T-helper 1 cell treated with Interleukin-12 subunit alpha and Interleukin-12 subunit beta and Interleukin-4 antibody, amounts not matched to agents 30 μg/mL and 1 μg/mL, for 36 hours (primary cell): ENCODE results near the gene EXTL1.

Experiments
- H3K27ac Mint-ChIP-seq: one replicate; pipeline ENCODE4 v1.8.0; 2021; ENCODE audit warnings: mild to moderate bottlenecking, mixed read lengths
- H3K27me3 Mint-ChIP-seq: one replicate; pipeline ENCODE4 v1.8.0; 2021; ENCODE audit warnings: low read depth, mixed read lengths
- H3K36me3 Mint-ChIP-seq: one replicate; pipeline ENCODE4 v1.8.0; 2021; ENCODE audit warnings: low read depth, mixed read lengths
- H3K4me1 Mint-ChIP-seq: one replicate; pipeline ENCODE4 v1.8.0; 2021; ENCODE audit warnings: low read depth, mixed read lengths
- H3K4me3 Mint-ChIP-seq: one replicate; pipeline ENCODE4 v1.8.0; 2021; ENCODE audit warnings: mild to moderate bottlenecking, moderate library complexity, mixed read lengths
- H3K9me3 Mint-ChIP-seq: one replicate; pipeline ENCODE4 v1.8.0; 2021; ENCODE audit warnings: mixed read lengths

EXTL1 gene

DNA sequence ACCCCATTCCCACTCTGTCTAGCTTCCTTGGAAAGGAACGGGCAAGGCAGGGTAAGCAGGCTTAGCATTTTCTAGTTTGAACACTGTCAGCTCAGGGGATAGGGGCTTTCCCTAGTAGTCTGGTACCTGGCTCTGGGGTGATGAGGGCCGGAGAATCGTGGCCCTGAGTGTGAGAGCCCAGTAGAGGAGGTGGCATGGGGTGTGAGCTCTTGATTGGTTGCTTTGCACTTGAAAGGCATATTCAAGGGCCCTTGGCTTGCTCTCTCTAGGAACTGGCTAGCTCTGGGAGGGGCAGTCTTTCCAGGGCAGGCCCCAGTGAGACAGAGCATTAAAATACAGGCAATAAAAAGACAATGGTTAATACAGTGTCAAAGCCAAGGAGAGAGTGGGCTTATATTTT lies 10.8 kb upstream of the EXTL1 start:
- Mint-ChIP-seq H3K4me3 (no peak overlapping the region), H3K27ac (no peak overlapping the region)

DNA sequence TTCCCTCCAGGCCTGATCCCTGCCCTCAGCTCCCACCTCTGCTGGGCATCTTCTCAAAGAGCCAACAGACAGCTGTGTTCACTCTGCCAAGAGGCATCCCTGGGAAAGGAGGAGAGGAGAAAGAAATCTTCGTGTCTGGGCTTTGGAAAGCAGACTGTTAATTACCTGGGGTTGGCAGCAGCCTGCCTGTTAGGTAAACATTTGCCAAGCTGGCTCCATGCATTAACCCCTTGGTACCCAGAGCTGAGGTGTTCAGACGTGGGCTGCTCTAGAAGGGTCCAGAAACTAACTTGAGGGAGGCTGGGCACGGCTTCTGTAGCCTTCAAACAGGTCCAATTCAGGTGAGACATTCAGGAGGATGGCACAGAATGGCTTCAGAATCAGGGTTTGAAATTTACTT lies 8.7 kb upstream of the EXTL1 start:
- no peak overlapping the region for H3K27ac Mint-ChIP-seq
- no peaks in the 10 kb centered on the region for H3K4me1 Mint-ChIP-seq
- H3K4me3 Mint-ChIP-seq: no peak overlapping the region
- no peaks in the 10 kb centered on the region for H3K9me3 Mint-ChIP-seq
- H3K27me3 Mint-ChIP-seq: peaks cover 4% of the 10 kb centered on the region
- H3K36me3 Mint-ChIP-seq: no peaks in the 10 kb centered on the region

More for the DNA sequence above, 10.8 kb upstream of the EXTL1 start:
- H3K27me3 Mint-ChIP-seq: peaks cover 10% of the 10 kb centered on the region
- H3K4me1 Mint-ChIP-seq: no peaks in the 10 kb centered on the region
- no peaks in the 10 kb centered on the region for H3K36me3 Mint-ChIP-seq
- H3K9me3 Mint-ChIP-seq: no peaks in the 10 kb centered on the region

DNA sequence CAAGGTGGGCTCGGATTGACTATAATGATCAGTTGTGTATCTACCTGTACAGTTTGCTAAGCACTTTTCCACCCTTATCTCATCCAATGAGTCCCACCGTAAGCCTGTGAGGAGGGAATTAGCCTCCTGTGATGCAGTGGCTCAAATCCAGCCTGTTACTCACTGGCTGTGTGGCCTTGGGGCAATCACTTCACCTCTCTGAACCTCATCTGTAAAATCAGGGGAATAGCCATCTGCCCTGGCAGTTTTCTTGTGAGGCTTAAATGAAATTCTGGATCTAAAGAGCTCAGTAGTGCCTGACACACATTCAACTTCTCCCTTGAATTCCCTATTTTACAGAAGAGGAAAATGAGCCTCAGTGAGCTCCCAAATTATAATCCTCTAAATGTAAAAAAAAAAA lies 7.4 kb upstream of the EXTL1 start:
- no peaks in the 10 kb centered on the region for H3K4me1 Mint-ChIP-seq
- no peaks in the 10 kb centered on the region for H3K36me3 Mint-ChIP-seq
- no peaks in the 10 kb centered on the region for H3K9me3 Mint-ChIP-seq
- H3K27ac Mint-ChIP-seq: no peak overlapping the region
- no peak overlapping the region for H3K4me3 Mint-ChIP-seq
- H3K27me3 Mint-ChIP-seq: peaks cover 9% of the 10 kb centered on the region

DNA sequence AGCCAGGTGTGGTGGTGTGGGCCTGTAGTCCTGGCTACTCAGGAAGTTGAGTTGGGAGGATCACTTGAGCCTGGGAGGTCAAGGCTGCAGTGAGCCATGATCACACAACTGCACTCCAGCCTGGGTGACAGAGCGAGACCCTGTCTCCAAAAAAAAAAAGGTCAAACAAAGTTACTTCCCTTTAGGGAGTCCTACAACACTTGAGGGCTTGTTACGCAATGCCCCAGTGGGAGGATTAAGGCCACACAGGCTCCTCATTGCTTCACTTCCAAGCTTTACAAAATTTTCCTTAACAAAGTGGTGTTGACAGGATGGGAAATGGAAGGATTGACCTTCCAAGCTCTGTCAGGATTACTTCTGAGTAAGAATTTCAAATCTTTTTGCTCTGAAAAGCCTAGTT lies 6.2 kb upstream of the EXTL1 start:
- H3K4me1 Mint-ChIP-seq: peaks cover 5% of the 10 kb centered on the region
- H3K9me3 Mint-ChIP-seq: no peaks in the 10 kb centered on the region

DNA sequence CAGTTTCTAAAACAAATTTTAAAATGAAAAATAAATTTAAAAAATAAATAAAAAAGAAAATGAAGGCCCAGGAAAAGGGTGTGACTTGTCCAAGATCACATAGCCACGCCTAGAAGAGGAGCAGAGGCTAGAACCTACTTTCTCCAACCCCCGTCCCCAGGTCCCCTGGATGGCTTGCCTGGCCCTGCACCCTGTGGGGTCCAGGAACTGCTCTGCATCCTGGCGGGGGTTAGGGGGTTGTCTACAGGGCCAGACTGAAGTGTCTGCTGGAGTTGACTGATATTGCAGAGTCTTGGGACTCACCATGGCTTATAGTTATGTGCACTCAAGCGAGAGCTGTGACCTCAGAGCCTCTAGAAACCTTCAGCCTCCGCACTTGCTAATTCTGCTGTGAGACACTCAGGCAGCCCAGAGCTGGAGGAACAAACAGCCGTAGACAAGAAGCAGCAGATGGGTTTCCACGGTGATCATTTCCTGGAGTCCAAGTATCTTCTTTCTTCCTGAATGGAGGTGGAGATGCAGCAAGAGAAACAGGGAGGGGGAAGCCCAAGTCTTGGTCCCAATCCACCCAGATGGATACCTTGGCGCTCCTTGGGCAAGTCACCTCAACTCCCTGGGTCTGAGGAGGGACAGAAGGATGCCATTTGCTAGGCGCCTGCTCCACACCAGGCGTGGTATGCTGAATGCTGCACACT lies 5.2 kb upstream of the EXTL1 start:
- Mint-ChIP-seq H3K9me3 (no peaks in the 10 kb centered on the region), H3K36me3 (no peaks in the 10 kb centered on the region), H3K27ac (no peak overlapping the region), H3K4me3 (no peak overlapping the region), H3K27me3 (peaks cover 15% of the 10 kb centered on the region), H3K4me1 (peaks cover 5% of the 10 kb centered on the region)

More for the DNA sequence above, 6.2 kb upstream of the EXTL1 start:
- peaks cover 18% of the 10 kb centered on the region for H3K27me3 Mint-ChIP-seq
- H3K36me3 Mint-ChIP-seq: no peaks in the 10 kb centered on the region
- no peak overlapping the region for H3K4me3 Mint-ChIP-seq
- H3K27ac Mint-ChIP-seq: no peak overlapping the region

DNA sequence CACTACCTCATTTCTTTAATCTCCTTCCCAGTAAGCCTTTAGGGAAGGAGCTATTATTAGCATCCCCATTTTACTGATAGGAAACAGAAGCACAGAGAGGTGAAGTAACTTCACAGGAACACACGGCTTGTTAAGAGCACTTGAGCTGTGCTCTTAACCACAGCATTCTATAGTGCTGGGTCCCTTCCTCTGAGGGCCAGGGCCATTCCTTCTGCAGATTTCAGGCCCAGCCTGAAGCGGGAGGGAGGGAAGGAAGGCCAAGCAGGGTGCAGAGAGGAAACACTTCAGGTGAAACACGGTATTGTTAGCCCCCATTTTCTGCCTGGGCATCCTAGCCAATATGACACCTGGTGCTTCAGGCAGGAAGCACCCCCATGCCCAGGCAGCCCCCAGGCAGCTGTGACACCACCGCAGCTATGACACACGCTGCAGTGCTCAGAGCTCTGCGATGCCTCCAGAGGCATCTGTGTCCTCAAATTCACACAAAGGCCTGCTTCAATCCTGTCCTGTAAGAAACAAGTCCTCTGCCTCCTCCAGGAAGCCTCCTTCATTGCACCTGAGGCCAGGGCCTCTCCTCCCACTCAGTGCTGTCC lies 4.5 kb upstream of the EXTL1 start:
- Mint-ChIP-seq H3K4me1 (peaks cover 5% of the 10 kb centered on the region), H3K27ac (no peak overlapping the region), H3K36me3 (no peaks in the 10 kb centered on the region), H3K4me3 (no peak overlapping the region), H3K9me3 (no peaks in the 10 kb centered on the region), H3K27me3 (peaks cover 18% of the 10 kb centered on the region)

DNA sequence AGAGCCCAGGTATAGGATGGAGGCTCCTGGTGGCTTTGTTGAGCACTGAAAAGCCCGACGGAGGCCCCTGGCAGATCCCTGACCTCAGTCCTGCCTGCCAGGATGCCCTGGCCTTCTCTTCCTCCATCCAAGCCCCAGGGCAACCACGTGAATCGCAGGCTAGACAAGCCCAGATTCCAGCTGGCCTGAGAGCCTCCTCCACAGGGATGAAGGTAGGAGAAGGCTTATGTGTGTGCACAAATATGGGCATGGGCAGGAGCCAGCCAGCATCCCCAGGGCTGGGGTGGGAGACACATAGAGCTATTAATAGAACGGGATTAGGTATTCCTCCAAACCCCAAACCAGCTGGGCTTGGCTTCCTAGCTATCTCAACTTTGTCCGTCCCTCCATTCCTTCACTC lies 4.0 kb upstream of the EXTL1 start:
- H3K4me1 Mint-ChIP-seq: peaks cover 5% of the 10 kb centered on the region
- no peak overlapping the region for H3K4me3 Mint-ChIP-seq
- peaks cover 18% of the 10 kb centered on the region for H3K27me3 Mint-ChIP-seq
- no peaks in the 10 kb centered on the region for H3K9me3 Mint-ChIP-seq
- H3K36me3 Mint-ChIP-seq: no peaks in the 10 kb centered on the region
- H3K27ac Mint-ChIP-seq: no peak overlapping the region

DNA sequence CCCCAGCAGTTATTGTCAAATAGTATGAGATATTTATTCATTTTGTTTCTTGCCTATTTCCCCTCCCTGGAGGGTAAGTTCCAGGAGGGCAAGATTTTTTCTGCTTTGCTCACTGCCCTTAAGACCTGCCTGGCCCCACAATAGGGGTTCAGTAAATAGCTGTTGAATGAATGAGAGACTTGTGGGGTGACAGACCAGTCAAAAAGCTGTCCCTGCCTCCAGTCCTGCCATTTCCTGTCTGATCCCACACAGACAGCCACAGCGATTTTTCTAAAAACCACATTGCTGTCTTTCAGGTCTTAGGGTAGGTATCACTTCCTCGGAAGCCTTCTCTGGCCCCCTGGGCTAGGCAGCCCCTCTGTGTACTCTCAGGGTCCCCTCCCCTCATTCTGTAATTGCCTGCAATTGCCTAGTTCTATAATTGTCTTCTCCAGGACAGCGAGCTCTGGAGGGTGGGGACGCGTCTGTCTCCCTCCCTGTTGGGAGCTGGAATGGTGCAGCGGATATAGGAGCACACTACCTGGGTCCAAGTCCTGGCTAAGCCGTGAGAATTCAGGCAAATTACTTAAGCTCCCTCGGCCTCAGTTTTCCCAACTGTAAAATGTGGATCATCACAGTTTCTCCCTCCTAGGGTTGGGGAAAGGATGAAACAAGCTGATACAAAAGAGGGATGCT lies 1.8 kb upstream of the EXTL1 start:
- Mint-ChIP-seq H3K36me3 (no peaks in the 10 kb centered on the region), H3K4me3 (no peak overlapping the region), H3K9me3 (no peaks in the 10 kb centered on the region), H3K27ac (no peak overlapping the region), H3K27me3 (peaks cover 18% of the 10 kb centered on the region), H3K4me1 (peaks cover 5% of the 10 kb centered on the region)

DNA sequence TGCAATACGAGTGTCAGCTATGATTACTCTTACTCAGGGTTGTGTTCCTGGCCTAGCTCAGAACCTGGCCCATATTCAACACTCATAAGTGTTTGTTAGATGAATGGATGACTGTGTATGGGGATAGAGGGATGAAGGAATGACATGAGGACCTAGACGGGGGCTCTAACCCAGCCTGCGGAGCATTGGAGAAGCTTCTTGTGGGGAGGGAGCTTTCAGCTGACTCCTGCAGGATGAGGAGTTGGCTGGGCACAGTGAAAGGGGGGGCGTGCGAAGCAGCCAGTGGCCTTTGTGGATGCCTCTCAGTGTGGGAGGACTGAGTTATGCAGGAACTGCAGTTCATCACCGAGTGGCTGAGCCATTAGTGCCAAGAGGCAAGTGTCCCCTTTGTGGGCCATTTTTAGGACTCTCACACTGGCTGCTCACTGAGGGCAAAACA lies 1.2 kb upstream of the EXTL1 start:
- H3K4me3 Mint-ChIP-seq: no peak overlapping the region
- H3K36me3 Mint-ChIP-seq: no peaks in the 10 kb centered on the region
- peaks cover 5% of the 10 kb centered on the region for H3K4me1 Mint-ChIP-seq
- H3K9me3 Mint-ChIP-seq: no peaks in the 10 kb centered on the region
- peaks cover 18% of the 10 kb centered on the region for H3K27me3 Mint-ChIP-seq
- H3K27ac Mint-ChIP-seq: no peak overlapping the region

DNA sequence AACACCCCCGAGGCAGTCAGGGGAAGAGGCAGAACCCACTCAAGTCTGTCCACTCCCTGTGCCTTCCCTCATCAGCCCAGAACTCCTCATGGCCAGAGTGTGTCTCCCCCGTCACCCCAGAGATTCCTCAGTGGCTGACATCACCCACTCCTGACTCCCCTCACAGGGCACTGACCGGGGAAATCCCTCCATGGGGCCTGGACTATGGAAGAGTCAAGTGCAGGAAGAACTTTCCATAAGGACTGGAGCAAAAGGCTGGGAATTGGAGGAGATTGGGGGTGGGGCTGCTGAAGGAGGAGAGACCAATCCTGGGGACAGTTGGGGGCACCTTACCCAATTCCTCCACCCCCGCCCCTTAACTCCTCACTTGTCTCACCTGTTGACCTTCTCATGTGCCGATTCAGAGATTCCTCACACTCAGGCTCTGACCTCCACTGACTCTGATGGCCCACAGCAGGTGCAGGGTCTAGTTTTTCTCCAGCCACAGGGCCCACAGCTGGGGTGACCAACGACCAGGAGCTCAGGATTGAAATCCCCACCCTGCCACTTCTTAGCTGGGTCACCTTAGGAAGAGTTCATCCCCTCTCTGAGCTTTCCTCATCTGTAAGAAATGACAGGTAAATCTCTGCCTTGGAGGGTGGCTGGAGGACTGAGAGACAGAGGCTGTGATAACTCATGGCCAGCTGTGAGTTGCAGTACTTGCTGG lies 481 bp upstream of the EXTL1 start:
- Mint-ChIP-seq H3K36me3 (no peaks in the 10 kb centered on the region), H3K27me3 (peaks cover 18% of the 10 kb centered on the region), H3K4me3 (no peak overlapping the region), H3K4me1 (peaks cover 5% of the 10 kb centered on the region), H3K27ac (no peak overlapping the region), H3K9me3 (no peaks in the 10 kb centered on the region)

DNA sequence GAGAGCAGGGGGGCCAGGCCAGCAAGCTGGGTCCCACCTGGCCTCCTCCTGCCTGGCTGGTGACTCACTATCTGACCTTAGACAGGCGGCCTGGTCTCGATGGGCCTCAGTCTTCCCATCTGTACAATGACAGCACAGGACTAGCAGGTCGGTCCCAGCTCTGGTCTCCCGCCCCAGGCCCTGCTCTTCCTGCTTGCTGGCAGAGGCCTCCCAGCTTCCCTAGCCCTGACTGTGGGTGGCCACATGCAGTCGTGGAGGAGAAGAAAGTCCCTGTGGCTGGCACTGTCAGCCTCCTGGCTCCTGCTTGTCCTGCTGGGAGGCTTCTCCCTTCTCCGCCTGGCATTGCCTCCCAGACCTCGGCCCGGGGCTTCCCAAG lies 817 bp downstream of the EXTL1 start:
- Mint-ChIP-seq H3K27ac (no peak overlapping the region), H3K27me3 (peaks cover 18% of the 10 kb centered on the region), H3K36me3 (no peaks in the 10 kb centered on the region)

DNA sequence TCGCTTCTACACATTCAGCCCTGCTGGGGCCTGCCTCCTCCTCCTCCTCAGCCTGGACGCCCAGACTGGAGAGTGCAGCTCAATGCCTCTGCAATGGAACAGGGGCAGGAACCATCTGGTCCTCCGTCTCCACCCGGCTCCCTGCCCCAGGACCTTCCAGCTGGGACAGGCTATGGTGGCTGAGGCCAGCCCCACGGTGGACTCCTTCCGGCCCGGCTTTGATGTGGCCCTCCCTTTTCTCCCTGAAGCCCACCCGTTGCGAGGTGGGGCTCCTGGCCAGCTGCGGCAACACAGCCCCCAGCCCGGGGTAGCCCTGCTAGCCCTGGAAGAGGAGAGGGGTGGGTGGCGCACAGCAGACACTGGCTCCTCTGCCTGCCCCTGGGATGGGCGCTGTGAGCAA lies 1.4 kb downstream of the EXTL1 start:
- no peaks in the 10 kb centered on the region for H3K36me3 Mint-ChIP-seq
- peaks cover 18% of the 10 kb centered on the region for H3K27me3 Mint-ChIP-seq
- H3K4me3 Mint-ChIP-seq: no peak overlapping the region
- no peak overlapping the region for H3K27ac Mint-ChIP-seq
- peaks cover 9% of the 10 kb centered on the region for H3K4me1 Mint-ChIP-seq
- no peaks in the 10 kb centered on the region for H3K9me3 Mint-ChIP-seq

More for the DNA sequence above, 817 bp downstream of the EXTL1 start:
- Mint-ChIP-seq H3K4me1 (peaks cover 5% of the 10 kb centered on the region), H3K4me3 (no peak overlapping the region), H3K9me3 (no peaks in the 10 kb centered on the region)

DNA sequence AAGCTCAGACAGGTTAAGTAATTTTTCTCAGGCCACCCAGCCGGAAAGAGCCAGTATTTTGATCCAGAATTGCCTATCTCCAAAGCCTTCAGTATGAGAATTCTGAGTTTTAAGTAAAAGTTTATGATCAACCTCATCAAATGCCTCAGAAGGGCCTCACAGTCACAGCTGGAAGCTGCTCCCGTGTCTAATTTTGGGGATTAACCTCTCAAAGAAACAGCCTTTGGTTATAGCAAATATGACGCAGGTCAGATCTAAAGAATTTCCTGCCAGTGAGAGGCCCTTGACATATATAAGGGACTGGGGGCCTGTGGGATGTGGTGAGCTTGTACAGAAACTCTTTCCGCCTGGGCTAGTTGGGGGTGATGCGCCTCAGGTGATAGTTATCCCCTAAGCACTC lies 2.3 kb downstream of the EXTL1 start:
- Mint-ChIP-seq H3K27ac (no peak overlapping the region), H3K4me3 (no peak overlapping the region), H3K4me1 (peaks cover 9% of the 10 kb centered on the region), H3K9me3 (no peaks in the 10 kb centered on the region), H3K36me3 (no peaks in the 10 kb centered on the region), H3K27me3 (peaks cover 15% of the 10 kb centered on the region)

DNA sequence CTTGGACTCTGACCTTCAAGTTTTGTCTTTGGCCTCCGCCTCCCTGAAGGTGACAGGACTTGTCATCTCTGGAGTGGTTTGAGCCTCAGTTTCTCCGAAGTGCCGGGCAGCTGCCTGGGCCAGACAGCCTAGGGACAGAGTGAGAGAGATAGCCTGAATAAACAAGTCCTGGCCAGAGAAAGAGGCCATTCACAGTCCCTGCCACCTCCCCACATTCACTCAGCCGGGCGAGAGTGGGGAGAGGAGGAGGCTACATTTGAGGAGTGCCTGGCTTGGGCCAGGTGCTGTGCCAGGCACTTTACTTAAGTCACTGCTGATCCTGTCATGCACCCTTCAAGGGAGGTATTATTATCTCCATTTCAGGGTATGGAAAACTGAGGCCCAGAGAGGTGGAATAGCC lies 3.5 kb downstream of the EXTL1 start:
- no peaks in the 10 kb centered on the region for H3K36me3 Mint-ChIP-seq
- H3K4me3 Mint-ChIP-seq: no peak overlapping the region
- H3K4me1 Mint-ChIP-seq: peaks cover 4% of the 10 kb centered on the region
- peaks cover 7% of the 10 kb centered on the region for H3K27me3 Mint-ChIP-seq
- no peak overlapping the region for H3K27ac Mint-ChIP-seq
- H3K9me3 Mint-ChIP-seq: no peaks in the 10 kb centered on the region

DNA sequence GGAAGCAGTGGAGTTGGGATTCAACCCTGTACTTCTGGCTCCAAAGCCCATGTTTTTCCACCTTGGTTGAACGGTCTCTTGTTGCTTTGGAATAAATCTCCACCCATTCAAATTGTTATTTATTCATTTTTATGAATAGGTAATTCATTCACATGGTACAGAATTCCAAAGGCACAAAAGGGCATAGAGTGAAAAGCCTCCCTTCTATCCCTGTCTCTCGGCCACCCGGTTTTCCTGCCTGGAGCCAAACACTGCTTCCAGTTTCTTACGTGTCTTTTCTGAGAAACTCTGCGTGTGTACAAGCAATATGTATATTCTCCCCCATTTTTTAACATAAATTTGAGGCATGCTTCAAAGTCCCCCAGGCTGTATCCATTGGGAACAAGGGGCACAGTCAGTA lies 3.9 kb downstream of the EXTL1 start:
- Mint-ChIP-seq H3K27me3 (peaks cover 3% of the 10 kb centered on the region), H3K36me3 (no peaks in the 10 kb centered on the region), H3K4me3 (no peak overlapping the region), H3K27ac (no peak overlapping the region), H3K4me1 (peaks cover 4% of the 10 kb centered on the region), H3K9me3 (no peaks in the 10 kb centered on the region)
